ENCODE results near the gene LBHD2.
"Not testable (repeated sequence)": the region's sequence is repeated elsewhere in the genome, so short reads cannot be mapped to it uniquely, and the experiment has no call there.

The LBHD2 gene

DNA sequence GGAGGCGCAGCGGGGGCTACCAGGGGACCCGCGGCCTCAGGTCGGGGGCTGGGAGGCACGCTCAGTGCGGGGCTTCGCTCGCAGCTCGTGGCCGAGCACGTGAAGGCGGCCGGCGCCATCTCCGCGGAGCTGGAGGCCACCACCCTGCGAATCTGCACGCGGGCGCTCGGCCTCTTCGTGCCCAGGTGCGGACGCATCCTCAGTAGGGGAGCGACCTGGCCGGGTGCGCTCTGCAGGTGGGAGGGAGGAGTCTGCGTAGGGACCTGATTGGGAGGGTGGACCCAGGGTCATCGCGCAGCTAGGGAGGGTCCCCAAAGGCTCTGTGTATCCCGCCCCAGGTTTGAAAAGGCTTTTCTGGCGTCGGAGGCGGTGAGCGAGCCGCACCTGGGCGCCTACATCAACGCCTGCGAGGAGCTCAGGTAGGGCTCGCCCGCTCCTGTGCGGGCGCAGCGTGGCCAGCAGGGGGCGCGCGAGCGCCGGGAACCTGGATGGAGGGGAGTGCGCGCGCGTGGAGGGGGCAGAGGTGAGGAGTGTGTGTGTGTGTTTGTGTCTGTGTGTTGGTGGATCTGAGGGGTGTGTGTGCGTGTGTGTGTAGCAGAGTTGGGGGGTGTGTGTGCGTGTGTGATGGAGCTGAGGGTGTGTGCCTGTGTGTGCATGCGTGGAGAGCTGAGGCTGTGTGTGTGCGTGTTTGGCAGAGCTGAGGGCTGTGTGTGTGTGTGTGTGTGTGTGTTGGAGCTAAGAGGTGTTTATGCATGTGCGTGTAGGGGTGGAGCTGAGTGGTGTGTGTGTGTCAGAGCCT is 20.8 kb downstream of the LBHD2 start:
- peak; percentile 89 for DNase-seq

DNA sequence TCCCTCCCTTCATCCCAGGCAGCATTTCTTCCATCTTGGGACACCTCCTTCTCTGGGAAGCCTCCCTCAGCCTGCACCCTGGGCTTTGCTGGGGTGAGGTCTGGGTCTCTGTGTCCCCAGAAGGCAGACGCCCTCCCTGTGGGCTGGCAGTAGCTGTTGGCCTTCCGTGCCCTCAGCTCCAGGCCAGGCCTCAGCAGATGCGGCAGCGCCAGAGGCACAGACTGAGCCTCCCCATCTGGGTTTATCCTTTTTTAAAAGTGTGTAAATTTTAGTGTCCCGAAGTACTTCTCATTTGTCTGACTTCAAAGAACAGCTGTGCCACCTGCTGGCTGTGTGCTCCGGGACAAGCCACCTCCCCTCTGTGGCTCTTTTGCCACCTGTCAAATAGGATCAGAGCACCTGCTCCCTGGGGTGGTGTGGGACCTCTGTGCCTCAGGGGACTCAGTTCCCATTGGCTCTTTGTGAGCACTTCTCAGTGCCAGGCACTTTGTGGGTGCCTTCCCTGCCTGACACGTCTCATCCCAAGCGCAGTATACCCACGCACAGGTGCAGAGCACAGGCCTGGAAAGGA is 21.7 kb downstream of the LBHD2 start:
- no peak for DNase-seq

DNA sequence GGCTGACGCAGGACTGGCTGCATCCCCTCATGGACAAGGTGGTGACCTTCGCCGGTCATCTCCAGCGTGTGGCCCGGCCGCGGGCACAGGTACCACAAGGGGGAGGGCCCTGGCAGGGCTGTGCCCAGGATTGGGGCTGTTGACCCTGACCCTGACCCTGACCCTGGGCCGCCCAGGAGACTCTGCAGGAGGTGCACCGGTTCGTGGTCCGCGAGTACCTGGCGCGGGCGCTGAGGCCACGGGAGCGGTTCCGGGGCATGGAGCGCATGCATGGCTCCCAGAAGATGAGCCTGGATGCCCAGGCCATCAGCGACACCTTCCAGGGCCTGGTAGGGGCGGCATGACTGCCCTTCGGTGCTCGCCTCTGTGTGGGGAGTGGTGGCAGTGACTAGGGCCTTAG is 23.4 kb downstream of the LBHD2 start:
- DNase-seq, result no peak

DNA sequence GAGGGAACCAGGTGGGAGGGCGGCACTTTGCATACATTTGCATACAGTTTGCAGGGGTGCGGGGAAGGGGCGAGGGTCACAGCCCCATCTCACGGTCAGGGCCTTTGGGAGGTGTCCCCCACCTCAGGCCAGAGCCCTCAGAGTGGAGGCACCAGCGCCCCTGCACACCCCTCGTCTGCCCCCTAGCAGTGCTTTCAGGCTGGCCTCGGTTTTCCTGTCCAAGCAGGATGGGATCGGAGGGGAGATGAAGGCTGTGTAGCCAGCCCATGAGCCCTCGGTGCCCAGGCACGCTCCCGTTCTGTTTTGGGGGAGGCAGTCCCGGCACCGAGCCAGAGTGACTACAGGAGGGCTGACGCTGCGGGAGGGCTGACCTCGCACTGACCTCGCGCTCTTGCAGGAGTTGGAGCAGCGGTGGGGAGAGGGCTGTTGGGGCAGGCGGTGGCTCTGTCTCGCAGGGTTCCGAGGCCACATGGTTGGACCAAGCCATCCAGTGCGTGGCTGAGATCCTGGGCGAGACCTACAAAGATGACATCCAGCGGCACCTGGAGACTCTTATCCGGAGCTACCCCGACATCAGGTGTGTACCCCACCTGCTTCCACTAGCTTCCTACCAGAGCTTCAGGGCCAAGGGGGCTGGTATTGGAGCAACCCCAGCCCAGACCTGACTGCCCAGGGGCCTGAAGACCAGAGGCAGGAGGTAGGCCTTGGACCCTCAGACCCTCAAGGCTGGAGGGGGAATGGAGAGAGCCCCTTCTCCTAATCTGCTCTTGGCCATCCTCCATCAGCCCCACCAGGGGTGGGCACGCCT is 24.1 kb downstream of the LBHD2 start:
- no peak for DNase-seq

DNA sequence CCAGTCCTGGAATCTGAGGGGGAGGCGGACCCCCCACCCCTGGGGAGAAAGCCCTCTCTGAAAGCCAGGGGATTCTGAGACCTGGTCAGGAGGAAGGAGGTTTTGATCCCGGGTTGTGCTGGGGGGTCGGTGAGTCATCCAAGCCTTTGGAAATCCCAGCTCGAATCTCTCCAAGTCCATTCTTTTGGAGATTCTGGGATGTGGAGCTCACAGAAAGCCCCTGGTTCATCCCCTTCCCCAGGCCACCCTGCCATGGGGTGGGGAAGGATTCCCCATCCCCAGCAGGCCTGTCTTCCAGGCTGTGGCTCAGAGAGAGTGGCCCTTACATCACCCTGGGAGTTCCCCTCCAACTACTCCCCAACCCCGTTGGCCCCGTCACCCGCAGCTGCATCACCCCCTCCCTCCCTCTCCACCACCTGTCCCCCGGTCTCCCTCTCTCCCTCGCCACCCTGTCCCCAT is 24.8 kb downstream of the LBHD2 start:
- DNase-seq, result no peak

DNA sequence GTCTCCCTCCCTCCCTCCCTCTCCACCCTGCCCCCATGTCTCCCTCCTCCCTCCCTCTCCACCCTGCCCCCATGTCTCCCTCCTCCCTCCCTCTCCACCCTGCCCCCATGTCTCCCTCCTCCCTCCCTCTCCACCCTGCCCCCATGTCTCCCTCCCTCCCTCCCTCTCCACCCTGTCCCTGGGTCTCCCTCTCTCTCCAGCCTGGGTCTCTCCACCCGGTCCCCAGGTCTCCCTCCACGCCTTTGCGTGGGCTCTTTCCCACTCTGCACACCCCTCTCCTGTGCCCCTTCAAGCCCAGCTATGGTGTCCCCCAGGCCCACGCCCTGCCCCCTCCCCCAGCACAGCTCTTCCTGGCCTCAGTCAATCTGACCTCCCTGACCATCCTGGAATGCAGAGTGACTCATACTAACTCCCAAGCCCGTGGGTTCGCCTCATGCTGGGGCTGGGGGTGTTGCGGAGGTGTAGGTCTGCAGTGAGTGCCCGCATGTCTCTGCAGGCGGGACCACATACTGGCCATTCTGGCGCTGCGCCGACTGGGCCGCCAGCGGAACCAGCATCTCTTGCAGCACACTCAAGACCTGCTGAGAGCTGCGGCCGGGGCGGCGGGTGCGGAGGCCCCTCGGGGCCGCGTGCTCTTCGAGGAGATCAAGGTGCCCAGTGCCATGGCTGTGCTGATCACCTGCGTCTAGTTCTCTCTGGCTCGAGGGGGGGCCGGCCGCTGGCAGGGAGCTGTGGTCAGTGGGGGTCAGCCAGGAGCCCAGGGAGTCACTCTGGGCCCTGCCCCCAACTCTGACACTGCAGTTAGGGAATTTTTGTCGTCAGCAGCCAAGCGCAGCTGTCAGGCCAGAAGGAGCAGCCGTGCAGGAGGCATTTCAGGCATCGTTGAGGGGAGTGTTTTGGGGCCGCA is 25.8 kb downstream of the LBHD2 start:
- no peak for DNase-seq

DNA sequence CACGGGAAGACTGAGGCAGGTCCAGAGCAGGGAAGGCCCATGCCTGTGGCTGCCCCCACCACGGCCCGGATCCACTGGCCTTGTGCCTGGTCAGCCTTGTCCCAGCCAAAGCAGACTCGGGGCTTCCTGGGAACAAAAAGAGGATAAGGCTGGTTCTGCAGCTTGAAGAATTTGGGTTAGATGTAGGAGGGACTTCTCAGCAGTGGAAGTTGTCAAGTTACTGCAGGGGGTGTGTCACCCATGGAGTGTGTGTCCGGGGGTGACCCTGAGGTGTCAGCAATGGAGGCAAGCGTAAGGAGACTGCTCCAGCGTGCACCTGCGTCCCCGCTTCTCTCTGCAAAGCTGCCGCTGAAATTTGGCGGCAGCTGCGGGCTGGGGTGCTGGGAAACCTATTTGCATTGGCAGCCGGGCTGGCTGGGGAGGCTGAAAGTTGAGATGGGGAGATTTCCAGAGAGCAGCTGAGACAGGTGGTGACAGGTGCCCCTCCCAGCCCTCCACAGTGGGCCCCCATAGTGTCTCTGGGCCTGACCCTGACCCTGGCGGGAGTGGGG is 26.7 kb downstream of the LBHD2 start:
- DNase-seq, result no peak

DNA sequence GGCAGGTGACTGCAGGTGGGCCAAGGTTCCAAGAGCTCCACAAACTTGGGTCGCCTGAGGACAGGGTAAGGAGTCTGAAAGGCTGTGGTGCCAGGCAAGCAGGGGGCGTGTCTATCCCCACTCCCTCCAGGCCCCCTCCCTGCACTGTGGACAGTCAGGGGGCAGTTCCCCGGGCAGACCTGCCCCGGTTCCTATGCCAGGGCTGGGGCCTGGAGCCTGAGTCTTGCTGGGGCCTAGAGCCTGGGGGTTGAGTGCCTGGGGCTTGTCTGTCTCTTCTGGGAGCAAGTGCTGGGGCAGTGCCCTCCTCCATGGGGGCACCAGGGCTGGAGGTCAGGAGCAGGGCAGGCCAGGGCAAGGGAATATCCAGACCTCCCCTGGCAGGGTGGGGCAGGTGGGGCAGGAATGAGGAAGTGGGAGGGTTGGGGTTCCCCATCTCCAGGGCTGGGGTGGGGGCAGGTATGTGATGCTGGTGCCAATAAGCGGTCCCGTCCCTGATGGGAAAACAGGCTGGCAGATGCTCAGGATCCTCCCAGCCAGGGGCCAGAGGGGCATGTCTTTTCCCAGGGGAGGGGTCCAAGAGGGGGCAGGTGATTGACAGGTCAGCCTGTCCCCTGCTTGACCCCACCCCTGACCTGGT is 27.3 kb downstream of the LBHD2 start:
- no peak for DNase-seq

DNA sequence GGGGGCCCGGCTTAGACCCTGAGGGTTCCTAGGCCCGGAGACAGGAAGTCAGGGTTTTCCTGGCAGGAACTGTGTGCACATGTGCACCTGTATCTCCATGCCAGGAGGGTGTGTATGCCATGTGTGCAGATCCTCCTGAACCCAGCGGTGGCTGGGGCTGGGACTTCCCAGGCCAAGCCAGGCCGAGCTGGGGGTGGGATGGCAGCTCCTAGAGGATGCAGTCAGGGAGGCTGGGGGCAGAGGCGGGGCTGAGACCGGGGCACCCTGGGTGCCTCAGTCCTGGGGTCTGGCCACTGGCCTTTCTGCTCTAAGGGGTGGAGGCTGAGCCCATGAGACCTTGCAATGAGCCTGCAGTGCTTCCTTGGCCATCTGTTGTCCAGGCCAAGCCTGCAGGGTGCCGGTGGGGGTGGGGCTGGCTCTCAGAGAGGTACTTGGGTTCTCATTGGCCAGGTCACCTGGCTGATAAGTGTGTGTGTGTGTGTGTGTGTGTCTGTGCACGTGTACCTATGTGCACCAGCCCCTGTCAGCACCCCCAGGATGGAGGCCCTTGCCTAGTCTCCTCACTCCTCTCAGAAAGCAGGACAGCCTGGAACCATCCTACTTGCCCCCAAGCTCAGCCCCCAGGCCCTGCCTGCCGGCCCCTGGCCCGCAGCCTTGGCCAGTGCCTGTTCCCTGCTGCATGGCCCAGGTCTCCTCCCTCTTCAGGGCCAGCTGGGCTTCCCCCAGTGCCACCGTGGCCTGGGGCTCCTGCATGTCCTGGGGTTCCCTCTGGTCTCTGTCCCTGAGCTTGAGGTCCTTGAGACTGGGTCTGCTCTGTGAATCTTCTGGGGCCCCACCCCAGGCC is 28.6 kb downstream of the LBHD2 start:
- DNase-seq, result no peak

DNA sequence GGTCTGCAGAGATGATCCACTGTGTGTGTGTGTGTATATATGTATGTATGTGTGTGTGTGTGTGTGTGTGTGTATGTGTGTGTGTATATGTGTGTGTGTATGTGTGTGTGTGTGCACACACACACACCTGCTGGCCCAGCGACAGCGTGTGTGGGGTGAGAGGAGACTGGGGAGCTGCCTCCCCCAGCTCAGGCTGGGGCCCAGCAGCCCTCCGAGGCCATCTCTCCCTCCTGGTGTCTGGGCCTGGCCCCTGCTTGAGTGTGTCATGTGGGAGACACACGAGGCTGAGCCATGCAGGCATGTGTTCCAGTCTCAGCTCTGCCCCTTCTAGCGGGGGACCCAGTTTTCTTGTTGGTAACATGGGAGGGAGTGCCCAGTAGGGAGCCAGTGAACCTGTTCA is 29.3 kb downstream of the LBHD2 start:
- DNase-seq, result no peak

DNA sequence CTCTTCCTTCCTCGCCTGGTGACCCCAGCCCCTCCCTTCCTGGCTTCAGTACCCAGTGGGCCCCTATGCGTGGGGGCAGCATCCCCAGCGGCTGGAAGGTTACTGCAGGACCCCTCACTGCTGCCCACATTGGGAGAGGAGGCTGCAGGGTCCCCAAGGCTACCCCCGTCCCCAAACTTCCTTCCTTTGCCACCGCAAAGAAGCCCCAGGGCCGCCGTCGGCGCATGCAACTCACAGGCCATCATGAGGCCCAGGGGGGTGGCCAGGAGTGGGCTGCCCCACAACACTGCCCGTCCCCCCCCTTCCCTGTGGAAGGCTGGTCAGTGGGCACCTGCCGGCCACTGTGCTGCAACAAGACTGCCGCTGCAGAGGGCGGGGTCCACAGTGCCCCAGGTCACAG is 29.8 kb downstream of the LBHD2 start:
- DNase-seq, result no peak

DNA sequence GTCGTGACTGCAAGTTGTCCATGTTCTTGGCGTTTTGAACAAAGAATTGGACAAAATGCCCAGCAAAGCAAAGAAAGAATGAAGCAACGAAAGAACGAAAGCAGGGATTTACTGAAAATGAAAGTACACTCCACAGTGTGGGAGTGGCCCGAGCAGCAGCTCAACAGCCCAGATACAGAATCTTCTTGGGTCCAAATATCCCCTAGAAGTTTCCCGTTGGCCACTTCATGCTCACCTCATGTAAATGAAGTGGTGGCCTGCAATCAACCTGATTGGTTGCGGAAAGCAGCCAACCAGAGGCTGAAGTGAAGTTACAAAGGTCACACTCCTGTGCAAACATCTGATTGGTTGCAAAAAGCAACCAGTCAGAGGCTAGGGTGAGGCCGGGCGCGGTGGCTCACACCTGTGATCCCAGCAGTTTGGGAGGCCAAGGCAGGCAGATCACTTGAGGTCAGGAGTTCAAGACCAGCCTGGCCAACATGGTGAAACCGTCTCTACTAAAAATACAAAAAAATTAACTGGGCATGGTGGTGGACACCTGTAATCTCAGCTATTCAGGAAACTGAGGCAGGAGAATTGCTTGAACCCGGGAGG is 31.2 kb downstream of the LBHD2 start:
- not testable (repeated sequence) for DNase-seq

DNA sequence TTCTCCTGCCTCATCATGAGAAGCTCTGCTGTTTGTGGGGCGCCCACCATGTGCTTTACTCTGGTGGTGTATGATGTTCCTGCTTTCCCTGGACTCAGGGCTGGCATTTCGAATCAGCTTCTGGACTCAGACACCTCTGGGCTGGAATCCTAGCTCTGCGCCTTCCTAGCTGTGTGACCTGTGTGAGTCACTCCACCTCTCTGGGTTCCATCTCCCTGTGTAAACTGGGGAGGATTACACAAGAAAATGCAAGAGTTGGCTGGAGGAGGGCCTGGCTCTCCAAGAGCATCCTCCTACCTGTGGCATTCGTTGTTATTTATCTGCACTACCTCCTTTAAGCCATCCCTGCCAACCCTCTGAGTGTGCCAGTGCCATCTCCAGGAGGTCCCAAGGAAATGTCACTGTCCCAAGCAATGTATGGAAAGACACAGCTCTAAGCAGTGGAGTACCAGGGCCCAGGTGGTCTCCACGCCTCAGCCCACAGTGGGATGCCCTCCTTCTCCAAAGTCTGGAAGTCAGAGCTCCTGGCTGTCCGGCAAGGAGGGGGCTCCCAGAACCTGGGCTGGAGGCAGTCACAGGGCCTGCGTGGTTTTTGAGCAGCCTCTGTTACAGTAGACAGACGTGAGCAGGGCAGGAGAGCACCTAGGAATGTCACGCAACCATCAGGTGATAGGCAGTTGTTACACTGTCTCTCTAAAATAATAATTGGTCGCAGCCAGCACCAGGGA is 32.0 kb downstream of the LBHD2 start:
- no peak for DNase-seq

DNA sequence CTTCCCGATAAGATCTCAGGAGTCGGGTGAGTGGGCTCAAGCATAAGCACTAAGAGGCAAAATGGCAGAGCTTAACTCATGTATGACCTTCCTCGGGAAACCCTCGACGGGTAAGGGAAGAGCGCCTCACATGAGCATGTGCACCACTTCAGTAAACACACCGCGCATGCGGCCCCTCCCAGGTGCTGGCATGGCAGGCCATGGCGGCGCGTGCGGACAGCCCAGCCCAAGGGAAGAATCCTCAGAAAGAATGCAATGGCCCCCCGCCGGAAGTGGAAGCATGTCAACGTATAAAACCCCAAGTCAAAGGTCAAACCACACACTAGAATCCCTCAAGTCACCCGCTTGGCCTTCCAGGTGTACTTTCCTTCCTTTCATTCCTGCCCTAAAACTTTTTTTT is 32.6 kb downstream of the LBHD2 start:
- DNase-seq, result no peak

DNA sequence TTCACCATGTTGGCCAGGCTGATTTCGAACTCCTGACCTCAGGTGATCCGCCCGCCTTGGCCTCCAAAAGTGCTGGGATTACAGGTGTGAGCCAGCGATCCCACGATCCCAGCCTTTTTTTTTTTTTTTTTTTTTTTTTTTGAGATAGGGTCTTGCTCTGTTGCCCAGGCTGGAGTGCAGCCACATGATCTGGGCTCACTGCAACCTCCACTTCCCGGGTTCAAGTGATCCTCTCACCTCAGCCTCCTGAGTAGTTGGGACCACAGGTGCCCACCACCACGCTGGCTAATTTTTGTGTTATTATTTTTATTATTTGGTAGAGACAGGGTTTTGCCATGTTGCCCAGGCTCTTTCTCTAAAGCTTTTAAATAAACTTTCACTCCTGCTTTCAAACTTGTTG is 33.5 kb downstream of the LBHD2 start:
- DNase-seq, result not testable (repeated sequence)

DNA sequence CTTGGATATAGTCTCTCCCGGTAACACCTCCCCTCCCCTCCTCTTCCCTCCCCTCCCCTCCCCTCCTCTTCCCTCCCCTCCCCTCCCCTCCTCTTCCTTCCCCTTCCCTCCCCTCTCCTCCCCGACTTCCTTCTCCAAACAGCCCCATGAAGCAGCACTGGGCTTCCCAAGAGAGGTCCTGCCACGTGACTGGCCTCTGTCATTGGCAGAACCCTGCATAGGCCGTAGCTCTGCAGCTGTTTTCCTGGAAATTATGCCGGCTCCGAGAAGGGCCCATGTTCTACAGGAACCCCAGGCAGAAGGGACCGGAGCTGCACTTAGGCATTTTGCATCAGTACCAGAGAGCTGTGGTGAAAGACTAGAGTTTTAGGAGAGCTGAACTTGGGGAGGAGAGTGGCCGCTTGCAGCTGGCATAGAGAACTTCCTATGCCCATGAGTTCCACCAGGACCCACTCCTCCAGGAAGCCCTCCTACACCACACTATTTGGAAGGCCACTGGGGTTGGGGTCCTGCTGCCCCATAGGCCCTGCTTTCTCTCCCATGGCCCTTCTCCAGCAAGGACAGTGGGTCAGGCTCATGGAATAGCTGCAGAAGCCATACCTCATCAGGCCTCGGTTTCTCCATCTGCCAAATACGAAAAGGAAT is 34.1 kb downstream of the LBHD2 start:
- DNase-seq, result no peak

DNA sequence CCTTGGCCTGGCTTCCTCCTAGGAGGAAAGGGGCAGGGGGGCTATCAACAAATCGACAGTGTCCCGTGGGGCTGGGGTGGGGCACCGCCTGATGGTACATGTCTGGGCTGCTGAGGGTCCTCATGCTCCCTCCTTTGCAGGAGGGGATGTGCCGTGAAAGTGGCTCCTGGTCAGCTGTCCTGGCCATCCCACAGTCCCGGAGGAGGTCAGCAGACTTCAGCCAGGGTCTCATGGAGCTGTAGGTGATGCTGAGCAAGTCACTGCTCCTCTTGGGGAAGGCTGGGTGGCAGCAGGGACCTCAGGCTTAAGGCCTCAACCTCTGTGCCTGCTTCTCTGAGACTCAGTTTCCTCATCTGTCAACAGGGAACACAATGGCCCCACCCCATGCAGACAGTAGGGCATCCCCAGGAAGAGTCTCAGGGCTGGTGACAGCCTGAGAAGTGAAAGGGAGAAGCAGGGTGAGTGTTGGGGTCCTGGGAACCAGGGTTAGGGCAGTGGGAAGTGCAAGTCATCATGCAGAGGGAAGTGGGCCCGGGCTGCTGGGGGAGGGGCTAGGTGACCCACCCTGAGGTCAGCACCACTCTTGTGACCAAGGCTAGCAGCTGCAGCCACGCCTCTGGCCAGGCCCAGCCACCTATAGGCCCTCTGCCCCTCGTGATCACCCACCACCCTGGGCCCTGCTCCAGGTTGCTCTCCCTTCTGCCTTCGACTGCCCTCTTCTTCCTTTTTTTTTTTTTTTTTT is 34.8 kb downstream of the LBHD2 start:
- DNase-seq, result no peak

DNA sequence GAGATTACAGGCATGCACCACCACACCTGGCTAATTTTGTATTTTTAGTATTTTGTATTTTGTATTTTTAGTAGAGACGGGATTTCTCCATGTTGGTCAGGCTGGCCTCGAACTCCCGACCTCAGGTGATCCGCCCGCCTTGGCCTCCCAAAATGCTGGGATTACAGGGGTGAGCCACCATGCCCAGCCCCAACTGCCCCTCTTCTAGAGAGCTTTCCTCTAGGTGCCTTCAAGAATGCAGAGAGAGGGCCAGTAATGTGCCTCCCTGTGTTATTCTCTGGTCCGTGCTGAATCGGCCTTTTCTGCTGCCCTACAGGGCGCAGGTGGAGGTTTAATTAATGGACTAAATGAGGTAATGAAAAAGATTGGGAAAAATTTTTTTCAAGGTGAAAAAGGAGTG is 35.5 kb downstream of the LBHD2 start:
- DNase-seq, result not testable (repeated sequence)

All from activated CD8-positive, alpha-beta memory T cell treated with anti-CD3 and anti-CD28 coated beads for 24 hours (primary cell).